GM21381 (cell line): Measurements from ENCODE around the gene SYT11.
"Not testable (repeated sequence)": the region's sequence is repeated elsewhere in the genome, so short reads cannot be mapped to it uniquely, and the experiment has no call there.

Experiments
- ATAC-seq: cut with Tn5 transposase; IDR thresholded peaks from one replicate; pipeline ENCODE4 v1.9.1; 2021; ENCODE audit warnings: mild to moderate bottlenecking, moderate library complexity; ENCODE audit not compliant: unreplicated experiment

SYT11 gene

GRCh38 chr1:155859234-155859829, at the start of gene SYT11:
TSS of gene SYT11 (plus strand) at chr1:155859567. CDS start at chr1:155859762, 195 bp downstream.
- ATAC-seq = peak; percentile 56

GRCh38 chr1:155812878-155813277, 46.5 kb upstream of the SYT11 start:
- no peak for ATAC-seq

- ATAC-seq = no peak
Observed at GRCh38 chr1:155813672-155814071, 45.7 kb upstream of the SYT11 start.

GRCh38 chr1:155816351-155816750, 43.0 kb upstream of the SYT11 start:
- no peak for ATAC-seq

GRCh38 chr1:155827450-155827849, 31.9 kb upstream of the SYT11 start:
- no peak for ATAC-seq

- no peak for ATAC-seq
Observed at GRCh38 chr1:155831279-155831976, 27.9 kb upstream of the SYT11 start.

- no peak for ATAC-seq
Observed at GRCh38 chr1:155833665-155834295, 25.6 kb upstream of the SYT11 start.

- no peak for ATAC-seq
Observed at GRCh38 chr1:155834296-155834926, 25.0 kb upstream of the SYT11 start.

GRCh38 chr1:155834927-155835399, 24.4 kb upstream of the SYT11 start:
- not testable (repeated sequence) for ATAC-seq

GRCh38 chr1:155835548-155835947, 23.8 kb upstream of the SYT11 start:
- no peak for ATAC-seq

- ATAC-seq = no peak
Observed at GRCh38 chr1:155840386-155840785, 19.0 kb upstream of the SYT11 start.

- ATAC-seq = no peak
Observed at GRCh38 chr1:155844860-155845421, 14.4 kb upstream of the SYT11 start.

- no peak for ATAC-seq
Observed at GRCh38 chr1:155847823-155848529, 11.4 kb upstream of the SYT11 start.

GRCh38 chr1:155850345-155850744, 9.0 kb upstream of the SYT11 start:
- no peak for ATAC-seq

- ATAC-seq = no peak
Observed at GRCh38 chr1:155856257-155856974, 3.0 kb upstream of the SYT11 start.

- ATAC-seq = peak; percentile 48
Observed at GRCh38 chr1:155856975-155857930, 2.1 kb upstream of the SYT11 start, which contains the start of gene GON4L. TSS of gene GON4L (minus strand) at chr1:155857214. CDS start at chr1:155853780, 3,434 bp downstream.

GRCh38 chr1:155858800-155859233, 550 bp upstream of the SYT11 start:
- ATAC-seq = peak; percentile 7
